HCT116 (cell line): Measurements from ENCODE around the gene LUZP2. TPM values are rescaled to one million over a fixed set of nuclear protein-coding genes. Genes with fewer than 3 reads are reported as not detected.

Experiments used
- ATAC-seq: fragments of 200-7000 bp; cut with Tn5 transposase; 2 replicates; pipeline ENCODE4 v1.9.1; 2020; ENCODE audit warnings: mild to moderate bottlenecking, moderate library complexity
- BruUV-seq: library from RNA; stranded (reverse); fragments of 400-500 nt; replicated peaks from 2 replicates; lab custom pipeline; 2021; lab: Mats Ljungman, UMichigan
- CTCF ChIA-PET: fragments of 300-600 bp; sonication (Branson Sonifier 250); formaldehyde crosslinking; loops from one replicate; lab custom pipeline; 2021; ENCODE audit warnings: antibody characterized with exemption; lab: Charles Lee
- POLR2A ChIA-PET: fragments of 300-600, 350-600 bp; sonication (Branson Sonifier 250); formaldehyde crosslinking; loops from one replicate; lab custom pipeline; 2021; ENCODE audit warnings: antibody characterized with exemption; lab: Charles Lee
- RAD21 ChIA-PET, 2 experiments: fragments of 300-600 bp; sonication (Branson Sonifier 250); formaldehyde crosslinking; loops; one replicate each; lab custom pipeline; 2023; ENCODE audit warnings: low total read pairs in 2 of 2; ENCODE audit not compliant: uncharacterized antibody in 2 of 2, unreplicated experiment in 2 of 2, low non-redundant PET in 1 of 2; lab: Charles Lee
- DNase-seq: peaks from one replicate; pipeline ENCODE4 v3.0.0-alpha.2; 2010; ENCODE audit warnings: low read depth, low spot score
- H2AFZ ChIP-seq: fragments of 200-600 bp; shearing (Covaris generic), sonication (generic); 2 replicates; pipeline ENCODE4 v1.6.1; 2017; ENCODE audit warnings: low read depth, mixed run types, mixed read lengths, antibody characterized with exemption, low read length; ENCODE audit not compliant: poor library complexity, severe bottlenecking
- H3K27ac ChIP-seq: 2 replicates; pipeline ENCODE4 v1.5.1; 2012; ENCODE audit warnings: low read depth, low read length
- H3K27me3 ChIP-seq: fragments of 200-600 bp; sonication (generic); 2 replicates; pipeline ENCODE4 v1.6.1; 2016; ENCODE audit warnings: mixed run types, low read length, mixed read lengths; ENCODE audit not compliant: insufficient read depth
- H3K36me3 ChIP-seq, 2 experiments: fragments of 200-500 bp in 1 of 2; fragments of 200-600 bp in 1 of 2; sonication (Bioruptor generic) in 1 of 2; sonication (generic) in 1 of 2; 2 replicates each; pipeline versions ENCODE4 v1.5.1 to v1.6.1; 2014 to 2016; ENCODE audit warnings: low read length in 2 of 2, inconsistent platforms in 1 of 2, mixed read lengths in 1 of 2, mixed run types in 1 of 2; ENCODE audit not compliant: insufficient read depth in 2 of 2, control insufficient read depth in 1 of 2
- H3K4me1 ChIP-seq, 2 experiments: fragments of 200-600 bp in 1 of 2; sonication (generic) in 1 of 2; 2 replicates each; pipeline versions ENCODE4 v1.5.1 to v1.6.1; 2012 to 2017; ENCODE audit warnings: low read length in 2 of 2, inconsistent platforms in 1 of 2, mild to moderate bottlenecking in 1 of 2, mixed read lengths in 1 of 2, mixed run types in 1 of 2, moderate library complexity in 1 of 2; ENCODE audit not compliant: insufficient read depth in 2 of 2, control insufficient read depth in 1 of 2
- H3K4me2 ChIP-seq: fragments of 200-600 bp; sonication (generic); 2 replicates; pipeline ENCODE4 v1.6.1; 2017; ENCODE audit warnings: mixed run types, low read length, mixed read lengths
- H3K4me3 ChIP-seq, 2 experiments: fragments of 200-600 bp in 1 of 2; sonication (generic) in 1 of 2; replicated peaks in 1 of 2; 2 replicates each; pipeline ENCODE4 v1.5.1; 2011 to 2016; ENCODE audit warnings: low read length in 2 of 2, control low read depth in 1 of 2, low read depth in 1 of 2, mild to moderate bottlenecking in 1 of 2, mixed read lengths in 1 of 2, mixed run types in 1 of 2
- H3K79me2 ChIP-seq: fragments of 200-600 bp; sonication (generic); 2 replicates; pipeline ENCODE4 v1.6.1; 2017; ENCODE audit warnings: mild to moderate bottlenecking, mixed run types, low read length, moderate library complexity, mixed read lengths; ENCODE audit not compliant: insufficient read depth
- H3K9ac ChIP-seq: fragments of 200-600 bp; sonication (generic); 2 replicates; pipeline ENCODE4 v1.6.1; 2016; ENCODE audit warnings: low read length, mixed read lengths
- H3K9me2 ChIP-seq: fragments of 200-600 bp; sonication (generic), shearing (Covaris generic); 2 replicates; pipeline ENCODE4 v1.6.1; 2017; ENCODE audit warnings: mixed run types, mild to moderate bottlenecking, moderate library complexity; ENCODE audit not compliant: insufficient read depth
- H3K9me3 ChIP-seq, 2 experiments: fragments of 200-500 bp in 1 of 2; fragments of 200-600 bp in 1 of 2; sonication (Bioruptor generic) in 1 of 2; sonication (generic) in 1 of 2; 2 replicates each; pipeline ENCODE4 v1.6.1; 2014 to 2017; ENCODE audit warnings: low read length in 2 of 2, mixed read lengths in 2 of 2, inconsistent platforms in 1 of 2, low read depth in 1 of 2, mild to moderate bottlenecking in 1 of 2, mixed run types in 1 of 2, moderate library complexity in 1 of 2; ENCODE audit not compliant: control insufficient read depth in 1 of 2, insufficient read depth in 1 of 2
- H4K20me1 ChIP-seq: fragments of 200-600 bp; sonication (generic), shearing (Covaris generic); 2 replicates; pipeline ENCODE4 v1.6.1; 2017; ENCODE audit warnings: mixed run types, mild to moderate bottlenecking, moderate library complexity; ENCODE audit not compliant: insufficient read depth
- CBX3 ChIP-seq: IDR thresholded peaks from 2 replicates; pipeline ENCODE4 v1.6.1; 2012; ENCODE audit warnings: low read depth
- CEBPB ChIP-seq: IDR thresholded peaks from 2 replicates; pipeline ENCODE4 v1.6.1; 2012; ENCODE audit warnings: low read depth
- EGR1 ChIP-seq: IDR thresholded peaks from 2 replicates; pipeline ENCODE4 v1.6.1; 2012; ENCODE audit warnings: low read depth
- FOSL1 ChIP-seq: IDR thresholded peaks from 2 replicates; pipeline ENCODE4 v1.6.1; 2012; ENCODE audit warnings: low read depth
- POLR2A ChIP-seq: IDR thresholded peaks from 2 replicates; pipeline ENCODE4 v1.7.0; 2011; ENCODE audit warnings: borderline replicate concordance; ENCODE audit not compliant: insufficient read depth, insufficient read length; ENCODE audit errors: extremely low read depth
- RAD21 ChIP-seq: IDR thresholded peaks from 2 replicates; pipeline ENCODE4 v1.6.1; 2012; ENCODE audit warnings: low read depth, mild to moderate bottlenecking
- SP1 ChIP-seq: IDR thresholded peaks from 2 replicates; pipeline ENCODE4 v1.6.1; 2012; ENCODE audit warnings: low read depth
- YY1 ChIP-seq: IDR thresholded peaks from 2 replicates; pipeline ENCODE4 v1.6.1; 2011; ENCODE audit warnings: low read length, low read depth, moderate library complexity, mild to moderate bottlenecking; ENCODE audit not compliant: insufficient replicate concordance; ENCODE audit errors: extremely low read depth
- ZBTB33 ChIP-seq: IDR thresholded peaks from 2 replicates; pipeline ENCODE4 v1.6.1; 2011; ENCODE audit warnings: mild to moderate bottlenecking, low read length, moderate library complexity; ENCODE audit not compliant: insufficient replicate concordance; ENCODE audit errors: extremely low read depth
- ZFX ChIP-seq: fragments of 450-650 bp; IDR thresholded peaks from 2 replicates; pipeline ENCODE4 v1.6.1; 2017
- intact Hi-C: fragments of 100-400 bp; cut with micrococcal nuclease; formaldehyde crosslinking; loops from 2 replicates; pipeline ENCODE4 v1.10.0; 2022
- total RNA-seq: library from RNA; stranded (reverse); gene quantifications from one replicate; pipeline ENCODE4 v1.2.1, GENCODE V29; 2021; ENCODE audit not compliant: unreplicated experiment
- TF ChIP-seq, protein P1 (sequence below): IDR thresholded peaks from 2 replicates; pipeline ENCODE4 v1.6.1; 2012; ENCODE audit warnings: low read depth
- TF ChIP-seq, protein P2 (sequence below), 3 experiments: fragments of 200-600 bp in 1 of 3; sonication (generic) in 1 of 3; IDR thresholded peaks in 2 of 3; conservative IDR thresholded peaks in 1 of 3; 2 replicates each; pipeline ENCODE4 v1.5.1; 2012 to 2017; ENCODE audit warnings: low read depth in 2 of 3, low read length in 2 of 3, antibody characterized with exemption in 1 of 3, borderline replicate concordance in 1 of 3, control low read depth in 1 of 3, mild to moderate bottlenecking in 1 of 3, mixed read lengths in 1 of 3, mixed run types in 1 of 3, moderate library complexity in 1 of 3; ENCODE audit not compliant: insufficient read depth in 1 of 3
- TF ChIP-seq, protein P3 (sequence below): IDR thresholded peaks from 2 replicates; pipeline ENCODE4 v1.6.1; 2012

The LUZP2 gene
- total RNA-seq, 1 experiment from 2014 or later: not detected

GRCh38 chr11:24819863-24820434 is 323.1 kb downstream of the LUZP2 start:
- Histone ChIP-seq H4K20me1 (no peaks in the 10 kb centered on the region), H3K9me2 (no peaks in the 10 kb centered on the region), H3K27ac (no peak overlapping the region), H3K9me3 (peaks cover 3 to 13% of the 10 kb centered on the region in 2 experiments; a peak in 2 of 4 replicates), H3K27me3 (no peaks in the 10 kb centered on the region), H3K4me2 (no peak overlapping the region), H3K36me3 (no peaks in the 10 kb centered on the region), H3K4me3 (no peak overlapping the region), H2AFZ (no peak overlapping the region), H3K79me2 (no peaks in the 10 kb centered on the region), H3K9ac (no peak overlapping the region), H3K4me1 (no peaks in the 10 kb centered on the region)
- TF ChIP-seq POLR2A (no peak), SP1 (no peak), FOSL1 (no peak), YY1 (no peak)
- DNase-seq (no peak), ATAC-seq (no peak)
- ChIA-PET CTCF (no interaction called here), RAD21 (no interaction called here), POLR2A (no interaction called here)
- BruUV-seq: no TSS peak
- intact Hi-C loops: no loop called here

DNA sequence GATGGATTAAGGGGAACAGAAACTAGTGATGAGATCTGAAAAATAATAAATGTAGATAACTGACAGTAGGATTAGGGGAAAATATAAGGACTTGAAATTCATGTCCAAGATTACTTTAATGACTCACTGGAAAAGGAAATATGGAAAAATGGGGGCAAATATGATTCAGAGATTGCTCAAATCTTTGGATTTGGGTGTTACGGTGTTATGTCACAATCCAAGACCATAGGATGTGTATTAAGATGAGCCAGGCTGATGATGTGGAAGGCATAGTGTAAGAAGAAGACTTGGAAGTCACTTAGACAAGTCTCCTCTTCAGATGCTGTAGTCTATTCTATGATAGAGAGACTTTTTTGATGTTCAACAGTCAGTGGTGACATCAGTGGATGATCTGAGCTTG is 323.7 kb downstream of the LUZP2 start:
- no peaks in the 10 kb centered on the region for H3K4me1 ChIP-seq
- intact Hi-C loops: no loop called here
- POLR2A ChIA-PET: no interaction called here
- BruUV-seq: no TSS peak
- no peak overlapping the region for H2AFZ ChIP-seq
- H3K27ac ChIP-seq: no peak overlapping the region
- H3K9me2 ChIP-seq: no peaks in the 10 kb centered on the region
- H3K4me2 ChIP-seq: no peak overlapping the region
- H3K79me2 ChIP-seq: no peaks in the 10 kb centered on the region
- H3K9ac ChIP-seq: no peak overlapping the region
- peaks cover 3 to 13% of the 10 kb centered on the region in 2 experiments; a peak in 2 of 4 replicates for H3K9me3 ChIP-seq
- H3K4me3 ChIP-seq: no peak overlapping the region
- H3K27me3 ChIP-seq: no peaks in the 10 kb centered on the region
- RAD21 ChIA-PET: no interaction called here
- no peak for DNase-seq
- CTCF ChIA-PET: no interaction called here
- H4K20me1 ChIP-seq: no peaks in the 10 kb centered on the region
- H3K36me3 ChIP-seq: no peaks in the 10 kb centered on the region
- no peak for ATAC-seq
- TF ChIP-seq, protein P1, sequence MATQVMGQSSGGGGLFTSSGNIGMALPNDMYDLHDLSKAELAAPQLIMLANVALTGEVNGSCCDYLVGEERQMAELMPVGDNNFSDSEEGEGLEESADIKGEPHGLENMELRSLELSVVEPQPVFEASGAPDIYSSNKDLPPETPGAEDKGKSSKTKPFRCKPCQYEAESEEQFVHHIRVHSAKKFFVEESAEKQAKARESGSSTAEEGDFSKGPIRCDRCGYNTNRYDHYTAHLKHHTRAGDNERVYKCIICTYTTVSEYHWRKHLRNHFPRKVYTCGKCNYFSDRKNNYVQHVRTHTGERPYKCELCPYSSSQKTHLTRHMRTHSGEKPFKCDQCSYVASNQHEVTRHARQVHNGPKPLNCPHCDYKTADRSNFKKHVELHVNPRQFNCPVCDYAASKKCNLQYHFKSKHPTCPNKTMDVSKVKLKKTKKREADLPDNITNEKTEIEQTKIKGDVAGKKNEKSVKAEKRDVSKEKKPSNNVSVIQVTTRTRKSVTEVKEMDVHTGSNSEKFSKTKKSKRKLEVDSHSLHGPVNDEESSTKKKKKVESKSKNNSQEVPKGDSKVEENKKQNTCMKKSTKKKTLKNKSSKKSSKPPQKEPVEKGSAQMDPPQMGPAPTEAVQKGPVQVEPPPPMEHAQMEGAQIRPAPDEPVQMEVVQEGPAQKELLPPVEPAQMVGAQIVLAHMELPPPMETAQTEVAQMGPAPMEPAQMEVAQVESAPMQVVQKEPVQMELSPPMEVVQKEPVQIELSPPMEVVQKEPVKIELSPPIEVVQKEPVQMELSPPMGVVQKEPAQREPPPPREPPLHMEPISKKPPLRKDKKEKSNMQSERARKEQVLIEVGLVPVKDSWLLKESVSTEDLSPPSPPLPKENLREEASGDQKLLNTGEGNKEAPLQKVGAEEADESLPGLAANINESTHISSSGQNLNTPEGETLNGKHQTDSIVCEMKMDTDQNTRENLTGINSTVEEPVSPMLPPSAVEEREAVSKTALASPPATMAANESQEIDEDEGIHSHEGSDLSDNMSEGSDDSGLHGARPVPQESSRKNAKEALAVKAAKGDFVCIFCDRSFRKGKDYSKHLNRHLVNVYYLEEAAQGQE: no peak
- TF ChIP-seq, protein P2, sequence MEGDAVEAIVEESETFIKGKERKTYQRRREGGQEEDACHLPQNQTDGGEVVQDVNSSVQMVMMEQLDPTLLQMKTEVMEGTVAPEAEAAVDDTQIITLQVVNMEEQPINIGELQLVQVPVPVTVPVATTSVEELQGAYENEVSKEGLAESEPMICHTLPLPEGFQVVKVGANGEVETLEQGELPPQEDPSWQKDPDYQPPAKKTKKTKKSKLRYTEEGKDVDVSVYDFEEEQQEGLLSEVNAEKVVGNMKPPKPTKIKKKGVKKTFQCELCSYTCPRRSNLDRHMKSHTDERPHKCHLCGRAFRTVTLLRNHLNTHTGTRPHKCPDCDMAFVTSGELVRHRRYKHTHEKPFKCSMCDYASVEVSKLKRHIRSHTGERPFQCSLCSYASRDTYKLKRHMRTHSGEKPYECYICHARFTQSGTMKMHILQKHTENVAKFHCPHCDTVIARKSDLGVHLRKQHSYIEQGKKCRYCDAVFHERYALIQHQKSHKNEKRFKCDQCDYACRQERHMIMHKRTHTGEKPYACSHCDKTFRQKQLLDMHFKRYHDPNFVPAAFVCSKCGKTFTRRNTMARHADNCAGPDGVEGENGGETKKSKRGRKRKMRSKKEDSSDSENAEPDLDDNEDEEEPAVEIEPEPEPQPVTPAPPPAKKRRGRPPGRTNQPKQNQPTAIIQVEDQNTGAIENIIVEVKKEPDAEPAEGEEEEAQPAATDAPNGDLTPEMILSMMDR (IDR thresholded peaks at IDR 0.05 in 2 of 3, conservative IDR thresholded peaks at IDR 0.05 in 1 of 3; ENCODE audit: borderline replicate concordance in 1 of 3, insufficient read depth in 1 of 3, low read depth in 2 of 3, low read length in 2 of 3): no peak
- TF ChIP-seq RAD21 (no peak), CBX3 (no peak), CEBPB (no peak), ZFX (no peak), FOSL1 (no peak), EGR1 (no peak), ZBTB33 (no peak)
- TF ChIP-seq, protein P3, sequence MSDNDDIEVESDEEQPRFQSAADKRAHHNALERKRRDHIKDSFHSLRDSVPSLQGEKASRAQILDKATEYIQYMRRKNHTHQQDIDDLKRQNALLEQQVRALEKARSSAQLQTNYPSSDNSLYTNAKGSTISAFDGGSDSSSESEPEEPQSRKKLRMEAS: no peak
